ENCODE data around the gene PDLIM5.

PDLIM5 gene

DNA sequence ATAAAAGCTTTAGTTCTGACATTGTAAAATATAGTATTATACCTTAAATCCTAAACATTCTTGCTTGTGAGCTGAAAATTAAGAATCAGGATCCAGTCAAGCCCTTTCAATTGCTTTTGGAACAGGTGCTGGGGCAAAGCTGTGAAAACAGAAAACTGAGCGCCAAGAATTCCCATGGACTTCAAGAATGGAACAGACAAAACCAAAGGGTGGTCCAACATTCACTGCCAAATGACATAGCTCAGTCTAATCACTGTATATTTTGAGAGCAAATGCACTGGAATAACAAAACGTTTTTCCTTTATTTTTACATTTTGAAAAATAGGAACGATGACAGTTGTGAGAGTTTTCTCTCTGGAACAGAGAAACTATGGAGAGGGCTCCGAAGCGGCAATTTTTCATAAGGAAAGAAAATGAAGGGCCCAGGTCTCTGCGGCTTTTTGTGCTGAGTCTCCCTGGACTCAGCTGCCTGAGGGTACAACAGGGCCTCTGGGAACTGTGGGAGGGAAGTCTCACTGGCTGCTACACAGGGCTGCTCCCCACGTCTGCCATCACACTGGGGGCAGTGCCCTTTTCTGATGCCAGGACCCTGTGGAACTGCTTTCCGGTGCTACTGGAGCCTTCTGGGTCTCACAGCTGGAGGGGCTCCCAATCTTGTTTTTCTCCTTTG lies 250.0 kb downstream of the PDLIM5 start:
- DNase-seq (ENCODE audit: low read depth): no peak

GRCh38 chr4:94711635-94712034 lies 259.9 kb downstream of the PDLIM5 start:
- DNase-seq (ENCODE audit: low read depth): no peak

DNA sequence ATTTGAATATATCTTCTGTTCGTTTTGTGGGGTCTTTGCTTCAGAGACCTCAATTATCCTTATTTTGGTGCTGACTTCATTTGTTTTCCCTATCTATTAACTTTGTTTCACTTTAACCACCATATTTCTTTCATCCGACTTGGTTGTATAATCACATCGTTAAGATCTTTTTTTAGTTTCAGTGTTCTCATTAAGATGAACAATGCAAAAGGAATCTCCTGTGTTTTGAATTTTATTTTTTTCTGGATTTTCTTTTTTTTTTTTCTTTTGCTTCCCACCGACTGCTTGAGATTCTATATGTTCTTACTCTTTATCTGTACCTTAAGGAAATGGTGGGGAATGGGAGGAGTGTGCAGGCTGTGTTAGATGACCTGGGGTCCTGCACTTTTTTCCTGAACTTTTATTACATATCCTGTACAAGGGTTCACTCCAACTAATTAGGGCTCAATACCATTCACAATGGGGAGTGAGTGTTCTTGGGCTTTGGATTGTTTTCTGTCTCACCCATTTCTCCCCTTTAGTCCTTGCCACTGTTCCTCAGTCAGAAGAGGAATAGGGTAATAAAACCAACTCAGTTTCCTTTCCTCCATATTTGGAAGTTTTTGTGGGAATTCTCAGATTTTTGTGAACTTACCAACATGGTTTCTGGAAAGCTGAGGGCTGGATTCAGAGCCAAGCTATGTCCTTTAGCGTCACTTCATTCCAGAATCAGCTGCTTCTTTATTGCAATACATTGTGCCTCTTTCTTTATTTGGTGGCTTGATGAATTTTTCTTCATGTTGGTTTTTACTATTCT lies 262.8 kb downstream of the PDLIM5 start:
- no peak for DNase-seq (ENCODE audit: low read depth)

DNA sequence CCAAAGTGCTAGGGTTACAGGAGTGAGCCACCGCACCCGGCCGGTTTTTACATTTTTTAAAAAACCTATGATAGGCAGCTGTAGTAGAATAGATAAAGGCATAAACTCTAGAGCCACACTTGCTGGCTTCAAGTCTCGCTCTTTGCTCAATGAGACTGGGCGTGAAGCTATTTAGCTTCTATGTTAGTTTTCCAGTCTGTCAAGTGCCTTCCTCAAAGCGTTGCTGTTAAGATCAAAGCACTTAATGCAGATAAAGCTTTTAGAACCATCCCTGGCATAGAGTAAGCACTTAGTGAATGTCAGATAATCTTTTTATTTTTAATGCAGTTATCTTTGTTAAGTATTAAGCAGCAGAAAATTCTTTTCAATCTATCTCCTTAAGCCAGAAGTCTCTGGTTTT lies 264.0 kb downstream of the PDLIM5 start:
- no peak for DNase-seq (ENCODE audit: low read depth)
